SK-N-MC (cell line): ENCODE results near the gene PYGB.
"Not testable (repeated sequence)": the region's sequence is repeated elsewhere in the genome, so short reads cannot be mapped to it uniquely, and the experiment has no call there.

Experiments
- DNase-seq: peaks from one replicate; pipeline ENCODE4 v3.0.0-alpha.2; 2011; ENCODE audit warnings: low read depth, low spot score
- H3K27ac ChIP-seq: fragments of 200-600 bp; sonication (generic); 2 replicates; pipeline ENCODE4 v1.5.1; 2016; ENCODE audit warnings: mixed run types
- H3K36me3 ChIP-seq: fragments of 200-600 bp; sonication (generic); 2 replicates; pipeline ENCODE4 v1.6.1; 2017; ENCODE audit warnings: antibody characterized with exemption, low read length, mixed read lengths; ENCODE audit not compliant: insufficient read depth
- H3K4me3 ChIP-seq: fragments of 200-600 bp; sonication (generic); 2 replicates; pipeline ENCODE4 v1.5.1; 2016
- H3K9ac ChIP-seq: fragments of 200-600 bp; sonication (generic); 2 replicates; pipeline ENCODE4 v1.8.0; 2017; ENCODE audit warnings: mixed run types, mixed read lengths; ENCODE audit not compliant: insufficient read length
- H3K9me3 ChIP-seq: fragments of 200-600 bp; sonication (generic); 2 replicates; pipeline ENCODE4 v1.6.1; 2017; ENCODE audit warnings: low read depth, mild to moderate bottlenecking, antibody characterized with exemption, low read length, moderate library complexity, mixed read lengths
- EZH2 ChIP-seq: fragments of 200-600 bp; sonication (generic); IDR thresholded peaks from one replicate; pipeline ENCODE4 v1.6.1; 2017; ENCODE audit warnings: antibody characterized with exemption
- FOXP2 ChIP-seq: optimal IDR thresholded peaks from 2 replicates; pipeline ENCODE3; 2011; ENCODE audit warnings: mild to moderate bottlenecking, moderate library complexity; ENCODE audit not compliant: insufficient read depth; ENCODE audit errors: extremely low read length, control extremely low read depth
- POLR2AphosphoS5 ChIP-seq: IDR thresholded peaks from 2 replicates; pipeline ENCODE4 v1.6.1; 2012; ENCODE audit warnings: mild to moderate bottlenecking, low read depth, low read length, borderline replicate concordance

PYGB gene

GRCh38 chr20:25257130-25257529, 9.2 kb downstream of the PYGB start:
- Histone ChIP-seq H3K9ac (no peak overlapping the region), H3K27ac (no peak overlapping the region), H3K36me3 (peaks cover 10% of the 10 kb centered on the region; the same call in 1 of the 2 replicates), H3K4me3 (no peak overlapping the region), H3K9me3 (no peaks in the 10 kb centered on the region)
- DNase-seq, result no peak
- TF ChIP-seq EZH2, result no peak
- TF ChIP-seq FOXP2, result no peak

GRCh38 chr20:25257756-25258475, 10.0 kb downstream of the PYGB start:
- peaks cover 10% of the 10 kb centered on the region; the same call in 1 of the 2 replicates for H3K36me3 ChIP-seq
- no peak overlapping the region for H3K27ac ChIP-seq
- DNase-seq, result no peak

GRCh38 chr20:25258476-25258805, 10.6 kb downstream of the PYGB start:
- DNase-seq, result no peak
- H3K4me3 ChIP-seq, result no peak overlapping the region
- H3K27ac ChIP-seq, result no peak overlapping the region
- TF ChIP-seq EZH2 (no peak), POLR2AphosphoS5 (no peak), FOXP2 (no peak)
- no peak overlapping the region for H3K9ac ChIP-seq
- peaks cover 10% of the 10 kb centered on the region; the same call in 1 of the 2 replicates for H3K36me3 ChIP-seq
- H3K9me3 ChIP-seq, result no peaks in the 10 kb centered on the region

More at GRCh38 chr20:25257756-25258475, 10.0 kb downstream of the PYGB start:
- TF ChIP-seq FOXP2 (no peak), POLR2AphosphoS5 (no peak), EZH2 (no peak)
- Histone ChIP-seq H3K9ac (no peak overlapping the region), H3K9me3 (no peaks in the 10 kb centered on the region), H3K4me3 (no peak overlapping the region)

GRCh38 chr20:25258828-25259227, 10.9 kb downstream of the PYGB start:
- Histone ChIP-seq H3K36me3 (peaks cover 10% of the 10 kb centered on the region; the same call in 1 of the 2 replicates), H3K27ac (no peak overlapping the region), H3K9me3 (no peaks in the 10 kb centered on the region), H3K9ac (no peak overlapping the region), H3K4me3 (no peak overlapping the region)
- TF ChIP-seq EZH2 (no peak), FOXP2 (no peak), POLR2AphosphoS5 (no peak)
- no peak for DNase-seq

- no peak overlapping the region for H3K9ac ChIP-seq
- H3K27ac ChIP-seq, result no peak overlapping the region
- H3K4me3 ChIP-seq, result no peak overlapping the region
- no peak for DNase-seq
- TF ChIP-seq EZH2, result no peak
- TF ChIP-seq FOXP2, result no peak
- TF ChIP-seq POLR2AphosphoS5, result no peak
- no peaks in the 10 kb centered on the region for H3K9me3 ChIP-seq
- peaks cover 10% of the 10 kb centered on the region; the same call in 1 of the 2 replicates for H3K36me3 ChIP-seq
Observed at GRCh38 chr20:25259358-25259757, 11.5 kb downstream of the PYGB start.

GRCh38 chr20:25259788-25260254, 11.9 kb downstream of the PYGB start:
- no peak for DNase-seq
- no peak for TF ChIP-seq POLR2AphosphoS5
- TF ChIP-seq EZH2, result no peak
- TF ChIP-seq FOXP2, result no peak
- Histone ChIP-seq H3K9me3 (no peaks in the 10 kb centered on the region), H3K9ac (no peak overlapping the region), H3K27ac (no peak overlapping the region), H3K36me3 (peaks cover 10% of the 10 kb centered on the region; the same call in 1 of the 2 replicates), H3K4me3 (no peak overlapping the region)

GRCh38 chr20:25260770-25261437, 13.0 kb downstream of the PYGB start:
- not testable (repeated sequence) for H3K4me3 ChIP-seq, H3K9me3 ChIP-seq
- peaks cover 10% of the 10 kb centered on the region; the same call in 1 of the 2 replicates for H3K36me3 ChIP-seq

GRCh38 chr20:25269057-25269832, 21.4 kb downstream of the PYGB start:
- H3K27ac ChIP-seq, result no peak overlapping the region

More at GRCh38 chr20:25260770-25261437, 13.0 kb downstream of the PYGB start:
- H3K27ac ChIP-seq, H3K9ac ChIP-seq, DNase-seq: not testable (repeated sequence)

More at GRCh38 chr20:25269057-25269832, 21.4 kb downstream of the PYGB start:
- no peak overlapping the region for H3K9ac ChIP-seq
- no peaks in the 10 kb centered on the region; the same call in 1 of the 2 replicates for H3K36me3 ChIP-seq
- no peak for TF ChIP-seq FOXP2
- no peak for TF ChIP-seq POLR2AphosphoS5
- TF ChIP-seq EZH2, result no peak
- no peak overlapping the region for H3K4me3 ChIP-seq
- DNase-seq, result no peak
- no peaks in the 10 kb centered on the region for H3K9me3 ChIP-seq
